GM18519 (cell line): Measurements from ENCODE around the gene DOCK4.
"Not testable (repeated sequence)": the region's sequence is repeated elsewhere in the genome, so short reads cannot be mapped to it uniquely, and the experiment has no call there.

Source experiments
- ATAC-seq: cut with Tn5 transposase; IDR thresholded peaks from one replicate; pipeline ENCODE4 v1.9.1; 2021; ENCODE audit warnings: mild to moderate bottlenecking, moderate library complexity; ENCODE audit not compliant: unreplicated experiment, low FRiP score

The DOCK4 gene, protein sequence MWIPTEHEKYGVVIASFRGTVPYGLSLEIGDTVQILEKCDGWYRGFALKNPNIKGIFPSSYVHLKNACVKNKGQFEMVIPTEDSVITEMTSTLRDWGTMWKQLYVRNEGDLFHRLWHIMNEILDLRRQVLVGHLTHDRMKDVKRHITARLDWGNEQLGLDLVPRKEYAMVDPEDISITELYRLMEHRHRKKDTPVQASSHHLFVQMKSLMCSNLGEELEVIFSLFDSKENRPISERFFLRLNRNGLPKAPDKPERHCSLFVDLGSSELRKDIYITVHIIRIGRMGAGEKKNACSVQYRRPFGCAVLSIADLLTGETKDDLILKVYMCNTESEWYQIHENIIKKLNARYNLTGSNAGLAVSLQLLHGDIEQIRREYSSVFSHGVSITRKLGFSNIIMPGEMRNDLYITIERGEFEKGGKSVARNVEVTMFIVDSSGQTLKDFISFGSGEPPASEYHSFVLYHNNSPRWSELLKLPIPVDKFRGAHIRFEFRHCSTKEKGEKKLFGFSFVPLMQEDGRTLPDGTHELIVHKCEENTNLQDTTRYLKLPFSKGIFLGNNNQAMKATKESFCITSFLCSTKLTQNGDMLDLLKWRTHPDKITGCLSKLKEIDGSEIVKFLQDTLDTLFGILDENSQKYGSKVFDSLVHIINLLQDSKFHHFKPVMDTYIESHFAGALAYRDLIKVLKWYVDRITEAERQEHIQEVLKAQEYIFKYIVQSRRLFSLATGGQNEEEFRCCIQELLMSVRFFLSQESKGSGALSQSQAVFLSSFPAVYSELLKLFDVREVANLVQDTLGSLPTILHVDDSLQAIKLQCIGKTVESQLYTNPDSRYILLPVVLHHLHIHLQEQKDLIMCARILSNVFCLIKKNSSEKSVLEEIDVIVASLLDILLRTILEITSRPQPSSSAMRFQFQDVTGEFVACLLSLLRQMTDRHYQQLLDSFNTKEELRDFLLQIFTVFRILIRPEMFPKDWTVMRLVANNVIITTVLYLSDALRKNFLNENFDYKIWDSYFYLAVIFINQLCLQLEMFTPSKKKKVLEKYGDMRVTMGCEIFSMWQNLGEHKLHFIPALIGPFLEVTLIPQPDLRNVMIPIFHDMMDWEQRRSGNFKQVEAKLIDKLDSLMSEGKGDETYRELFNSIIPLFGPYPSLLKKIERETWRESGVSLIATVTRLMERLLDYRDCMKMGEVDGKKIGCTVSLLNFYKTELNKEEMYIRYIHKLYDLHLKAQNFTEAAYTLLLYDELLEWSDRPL (N-terminal part only)

DNA sequence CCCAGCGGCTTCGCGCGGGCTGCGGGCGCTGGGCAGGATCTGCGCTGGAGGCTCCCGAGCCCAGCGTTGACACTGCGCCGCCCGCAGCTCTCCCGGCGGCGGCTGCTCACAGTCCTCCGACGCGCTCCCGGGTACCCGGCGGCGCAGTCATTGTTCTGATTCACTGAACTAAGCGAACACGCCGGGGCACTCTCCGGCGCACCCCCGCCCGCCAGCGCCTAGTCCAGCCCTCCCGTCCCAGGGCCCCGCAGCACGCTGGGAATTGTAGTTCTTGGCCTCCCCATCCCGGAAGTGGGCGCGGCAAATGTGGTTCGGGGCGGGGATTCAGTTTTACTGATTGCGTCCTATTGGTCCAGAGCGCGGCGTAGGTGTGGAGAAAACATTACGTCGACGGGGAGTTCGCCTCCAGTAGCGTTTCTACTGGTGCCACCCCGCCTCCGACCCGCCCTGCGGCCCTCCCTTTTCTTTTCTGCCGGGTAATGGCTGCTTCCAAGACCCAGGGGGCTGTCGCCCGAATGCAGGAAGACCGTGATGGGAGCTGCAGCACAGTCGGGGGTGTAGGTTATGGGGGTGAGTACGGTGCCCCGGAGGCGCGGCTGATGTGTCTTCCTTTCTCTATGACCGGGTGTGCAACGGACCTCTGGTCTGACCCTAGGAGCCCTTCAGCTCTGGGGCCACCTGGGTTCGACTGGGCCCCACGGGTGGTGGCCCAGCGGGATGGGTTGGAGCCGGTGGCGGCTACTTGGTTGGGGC is at the start of gene DOCK4, which contains the start of gene ZNF277:
Gene DOCK4 (minus strand): TSS at position 162 of the 753 bp plus-strand sequence. CDS start 261 bp downstream, outside the sequence.
Gene ZNF277 (plus strand): TSS at position 458 of the 753 bp plus-strand sequence. CDS start 22 bp downstream, at position 480.
- peak; percentile 87 for ATAC-seq

DNA sequence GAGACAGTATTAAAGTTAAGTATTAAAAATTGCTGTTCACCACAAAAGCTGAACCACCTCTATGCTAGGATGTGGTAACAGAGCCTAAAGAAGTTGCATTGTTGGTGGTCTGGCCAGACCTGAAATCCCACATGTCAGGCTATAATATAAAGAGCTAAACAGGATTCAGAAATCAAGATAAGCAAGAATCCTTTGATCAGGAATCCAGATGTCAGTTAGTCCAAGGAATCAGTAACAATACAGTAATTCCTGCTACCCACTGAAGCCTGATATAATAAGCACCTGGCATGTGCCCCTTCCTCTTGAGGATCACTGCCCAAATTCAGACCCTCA is 49.2 kb upstream of the DOCK4 start:
- no peak for ATAC-seq

DNA sequence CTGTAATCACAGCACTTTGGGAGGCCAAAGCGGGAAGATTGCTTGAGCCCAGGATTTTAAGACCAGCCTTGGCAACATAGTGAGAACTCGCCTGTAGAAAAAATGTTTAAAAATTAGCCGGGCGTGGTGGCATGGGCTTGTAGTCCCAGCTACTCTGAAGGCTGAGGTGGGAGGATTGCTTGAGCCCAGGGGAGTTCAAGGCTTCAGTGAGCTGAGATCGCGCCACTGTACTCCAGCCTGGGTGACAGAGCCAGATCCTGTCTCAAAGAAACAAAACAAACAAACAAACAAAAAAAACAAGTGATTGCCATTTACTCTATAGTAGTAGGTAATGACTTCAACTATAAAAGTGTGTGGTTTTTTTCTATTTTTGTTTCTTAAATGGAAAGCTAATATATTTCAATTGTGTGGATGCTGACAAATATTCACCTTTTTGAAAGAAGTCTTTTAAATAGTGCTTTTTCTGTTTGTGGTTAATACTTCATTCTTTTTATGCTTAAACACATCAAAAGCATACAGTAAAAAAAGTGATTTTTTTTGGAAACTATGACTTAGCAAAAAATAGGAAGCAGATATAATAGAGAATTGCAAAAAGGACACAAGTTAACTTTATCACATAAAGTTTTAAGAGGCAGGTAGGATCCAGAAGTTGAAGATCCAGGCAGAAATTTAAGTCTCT is 48.6 kb upstream of the DOCK4 start:
- no peak for ATAC-seq

DNA sequence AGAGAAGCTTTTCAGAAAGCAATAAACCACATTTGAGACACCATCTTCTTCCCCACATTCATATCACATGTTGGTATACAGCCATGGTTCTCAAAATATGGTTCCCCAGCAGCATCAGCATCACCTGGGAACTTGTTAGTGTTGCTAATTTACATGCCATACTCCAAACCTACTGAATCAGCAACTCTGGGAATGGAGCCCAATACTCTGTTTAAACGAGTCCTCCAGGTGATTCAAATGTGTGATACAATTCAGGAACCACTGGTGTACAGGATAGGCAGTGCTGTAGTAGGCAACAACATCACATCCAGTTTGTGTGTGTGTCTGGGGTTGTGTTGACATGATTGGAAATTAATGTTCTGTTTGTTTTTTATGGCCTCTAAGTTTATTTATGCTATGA is 48.0 kb upstream of the DOCK4 start:
- no peak for ATAC-seq

DNA sequence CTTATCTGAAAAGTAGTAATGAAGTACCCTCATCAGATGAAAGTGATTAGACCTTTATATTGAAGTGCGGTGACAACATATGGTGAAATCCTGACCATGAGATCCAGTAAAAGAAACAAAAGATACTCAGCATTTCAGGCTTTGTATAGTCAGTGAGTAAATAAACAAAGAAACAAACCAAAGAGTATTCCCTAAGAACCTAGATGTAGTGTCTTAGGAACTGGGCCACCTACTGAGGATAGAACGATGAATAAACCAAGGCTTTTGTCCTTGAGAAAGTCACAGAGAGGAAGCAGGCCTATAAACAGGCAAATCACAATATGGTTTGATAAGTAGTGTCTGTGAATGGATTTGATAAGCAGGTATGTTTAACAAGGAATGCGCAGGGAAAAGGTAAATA is 46.5 kb upstream of the DOCK4 start:
- no peak for ATAC-seq

DNA sequence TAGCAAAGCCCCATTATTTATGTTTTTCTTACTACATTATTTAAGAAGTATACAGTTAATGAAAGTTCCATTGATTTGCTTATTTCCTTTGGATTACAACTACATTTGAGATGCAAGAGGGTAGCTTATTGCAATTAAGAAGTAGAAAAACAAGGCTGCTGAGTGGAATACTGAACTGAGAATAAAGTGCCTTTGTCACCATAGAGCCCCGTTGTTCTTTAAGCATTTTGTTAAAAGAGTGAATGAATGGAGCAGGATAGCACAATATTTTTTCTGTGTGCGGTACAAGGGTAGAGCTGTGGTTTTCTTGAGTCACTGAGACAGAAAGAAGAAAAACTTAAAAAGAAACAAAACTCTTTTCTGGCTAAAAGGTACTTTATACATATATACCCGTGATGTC is 45.9 kb upstream of the DOCK4 start:
- ATAC-seq = no peak

DNA sequence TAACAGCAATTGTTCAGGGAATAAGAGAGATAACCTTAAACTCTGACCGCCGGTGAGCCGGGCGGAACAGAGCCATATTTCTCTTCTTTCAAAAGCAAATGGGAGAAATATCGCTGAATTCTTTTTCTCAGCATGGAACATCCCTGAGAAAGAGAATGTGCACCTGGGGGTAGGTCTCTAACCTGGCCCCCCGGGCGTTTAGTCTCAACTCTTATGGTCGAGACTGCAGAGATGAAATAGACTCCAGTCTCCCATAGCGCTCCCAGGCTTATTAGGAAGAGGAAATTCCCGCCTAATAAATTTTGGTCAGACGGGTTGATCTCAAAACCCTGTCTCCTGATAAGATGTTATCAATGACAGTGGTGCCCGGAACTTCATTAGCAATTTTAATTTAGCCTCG is 43.8 kb upstream of the DOCK4 start:
- not testable (repeated sequence) for ATAC-seq

DNA sequence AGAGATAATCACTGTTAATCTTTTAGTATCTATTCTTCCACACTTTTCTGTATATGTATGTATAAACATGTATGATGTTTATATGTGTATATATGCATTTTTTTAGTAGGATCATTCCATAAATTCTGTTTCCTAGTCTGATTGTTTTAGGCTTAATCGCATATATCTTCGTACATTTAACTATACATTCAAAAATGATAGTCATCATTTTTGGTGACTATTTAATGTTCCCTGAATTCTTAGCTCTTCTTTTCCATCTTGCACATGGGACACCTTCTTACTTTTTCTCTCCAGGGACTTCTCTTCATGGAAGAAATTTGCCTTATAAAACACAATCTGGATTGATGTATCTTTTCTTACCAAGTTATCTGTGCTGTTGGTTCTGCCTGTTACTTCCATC is 42.4 kb upstream of the DOCK4 start:
- no peak for ATAC-seq

DNA sequence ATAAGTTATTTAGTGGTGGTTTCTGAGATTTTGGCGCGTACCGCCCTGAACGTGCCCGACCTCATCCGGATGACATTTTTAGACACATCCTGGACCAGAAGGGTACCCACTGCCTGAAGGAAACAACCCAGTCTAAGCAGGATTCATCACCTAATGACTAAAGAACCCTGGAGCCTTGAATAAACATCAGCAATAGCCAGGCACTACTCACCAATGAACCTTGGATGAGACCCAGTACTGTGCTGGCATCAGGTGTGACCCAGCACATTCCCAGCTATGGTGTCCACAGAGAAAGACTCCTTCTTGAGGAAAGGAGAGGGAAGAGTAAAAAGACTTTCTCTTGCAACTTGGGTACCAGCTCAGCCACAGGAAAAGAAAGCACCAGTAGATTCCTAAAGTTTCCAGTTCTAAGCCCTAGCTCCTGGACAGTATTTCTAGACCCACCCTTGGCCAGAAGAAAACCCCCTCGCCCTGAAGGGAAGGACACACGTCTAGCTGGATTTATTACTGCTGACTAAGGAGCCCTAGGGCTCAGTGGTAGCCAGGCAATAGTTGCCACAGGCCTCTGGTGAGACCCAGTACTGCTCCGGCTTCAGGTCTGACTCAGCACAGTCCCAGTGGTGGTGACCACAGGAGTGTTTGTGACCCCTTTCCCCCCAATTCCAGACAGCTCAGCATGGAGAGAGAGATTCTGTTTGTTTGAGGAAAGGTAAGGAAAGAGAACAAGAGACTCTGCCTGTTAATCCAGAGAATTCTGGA is 32.8 kb upstream of the DOCK4 start:
- ATAC-seq = no peak

DNA sequence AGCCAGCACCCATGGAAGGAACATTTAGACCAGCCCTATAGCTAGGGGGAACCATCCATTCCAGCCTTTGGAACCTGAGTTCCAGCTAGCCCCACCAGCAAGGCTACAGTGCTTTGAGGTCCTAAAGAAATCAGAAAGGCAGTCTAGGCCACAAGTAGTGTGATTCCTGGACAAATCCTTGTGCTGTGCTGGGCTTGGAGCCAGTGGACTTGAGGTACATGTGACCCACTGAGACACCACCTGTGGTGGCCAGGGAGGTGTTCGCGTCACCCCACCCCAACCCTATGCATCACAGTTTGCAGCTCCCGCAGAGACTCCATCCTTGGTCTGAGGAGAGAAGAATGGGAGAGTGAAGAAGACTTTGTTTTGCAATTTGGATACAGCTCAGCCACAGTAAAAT is 32.1 kb upstream of the DOCK4 start:
- no peak for ATAC-seq

DNA sequence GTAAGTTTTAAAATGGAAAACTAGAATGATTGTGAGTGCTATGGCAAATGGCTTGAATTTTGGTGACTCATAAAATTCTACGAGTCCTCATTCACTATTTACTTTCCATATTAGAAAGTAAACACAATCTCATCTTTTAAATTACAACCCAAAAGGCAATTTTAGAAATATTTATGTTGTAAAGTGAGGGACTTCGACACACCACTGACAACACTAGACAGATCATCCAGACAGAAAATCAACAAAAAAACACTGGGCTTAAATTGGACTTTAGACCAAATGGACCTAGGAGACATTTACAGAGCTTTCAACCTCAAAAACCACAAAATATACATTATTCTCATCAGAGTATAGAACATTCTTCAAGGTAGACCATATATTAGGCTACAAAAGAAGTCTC is 30.4 kb upstream of the DOCK4 start:
- no peak for ATAC-seq

DNA sequence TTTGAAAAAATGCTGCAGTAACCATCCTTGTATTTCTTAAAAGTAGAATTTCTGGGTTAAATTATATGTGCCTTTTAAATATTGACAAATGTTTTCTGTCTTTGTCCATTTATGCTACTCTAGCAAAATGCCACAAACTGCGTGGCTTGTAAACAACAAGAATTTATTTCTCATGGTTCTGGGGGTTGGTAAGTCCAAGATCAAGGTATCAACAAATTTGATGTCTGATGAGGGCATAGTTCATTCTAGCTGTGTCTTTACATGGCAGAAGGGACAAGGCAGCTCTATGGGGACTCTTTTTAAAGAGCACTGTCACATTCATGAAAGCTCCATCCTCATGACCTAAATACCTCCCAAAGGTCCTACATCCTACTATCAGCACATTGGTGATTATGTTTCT is 27.9 kb upstream of the DOCK4 start:
- no peak for ATAC-seq

DNA sequence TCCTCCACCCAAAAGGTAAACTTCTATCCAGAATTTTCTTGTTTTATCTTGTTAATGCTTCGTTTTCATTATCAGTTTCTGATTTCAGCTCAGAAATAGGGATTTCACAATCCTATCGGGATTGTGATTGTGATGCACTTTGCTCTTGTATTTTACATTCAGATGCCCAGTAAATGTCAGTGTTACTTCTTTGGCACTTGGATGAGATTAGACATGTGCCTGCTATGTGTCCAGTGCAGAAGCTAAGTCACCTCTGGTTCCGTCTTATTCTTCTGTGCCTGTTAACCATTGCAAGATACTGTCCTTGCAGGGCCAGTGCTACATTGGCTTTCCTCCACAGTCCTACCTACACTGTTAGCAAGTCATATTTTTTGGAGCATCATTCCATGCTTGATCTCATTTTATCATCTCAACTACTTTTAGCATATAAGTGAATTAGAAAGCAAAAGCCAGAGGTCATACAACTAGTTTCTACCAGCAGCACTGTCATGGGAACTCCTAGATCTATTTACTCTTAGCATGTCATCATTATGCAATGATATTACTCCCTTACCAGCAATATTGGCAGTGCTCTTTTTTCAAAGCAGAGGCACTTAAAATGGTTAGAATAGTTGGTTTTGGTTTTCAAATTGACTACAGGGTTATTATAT is 27.0 kb upstream of the DOCK4 start:
- no peak for ATAC-seq

DNA sequence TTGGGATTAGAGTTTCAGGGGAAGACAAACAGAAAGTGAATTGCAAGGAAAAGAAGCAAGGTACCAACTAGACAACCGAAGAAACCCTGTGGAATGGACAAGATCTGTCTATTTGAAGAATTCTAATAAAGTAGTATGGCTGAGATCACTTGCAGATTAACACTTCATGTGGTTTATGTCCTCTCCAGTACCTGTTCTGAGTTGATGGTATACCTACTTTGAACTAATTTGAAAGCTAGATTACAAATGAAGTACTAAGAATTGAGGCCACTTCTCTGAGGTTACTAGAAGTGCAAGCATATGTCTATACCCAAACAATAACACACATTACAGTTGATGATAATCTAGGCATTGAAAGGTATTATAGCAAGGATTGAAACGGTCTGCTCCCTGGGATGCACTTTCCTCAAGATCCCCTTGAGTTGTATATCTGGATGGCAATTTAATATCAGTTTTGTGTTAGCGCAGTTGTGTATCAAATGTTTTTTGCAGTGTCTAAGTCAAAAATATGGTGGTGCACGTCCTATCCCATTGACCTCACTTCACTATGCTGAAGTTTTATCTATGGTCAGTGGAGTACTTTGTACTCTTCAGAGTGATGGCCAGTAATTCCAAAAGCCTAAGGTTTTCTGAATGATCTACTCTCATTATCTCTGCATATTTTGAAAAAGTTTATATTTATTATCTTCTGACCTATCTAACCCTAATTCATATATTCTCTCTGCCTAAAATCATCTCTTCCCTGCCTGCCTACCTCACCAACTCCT is 26.2 kb upstream of the DOCK4 start:
- ATAC-seq = no peak

DNA sequence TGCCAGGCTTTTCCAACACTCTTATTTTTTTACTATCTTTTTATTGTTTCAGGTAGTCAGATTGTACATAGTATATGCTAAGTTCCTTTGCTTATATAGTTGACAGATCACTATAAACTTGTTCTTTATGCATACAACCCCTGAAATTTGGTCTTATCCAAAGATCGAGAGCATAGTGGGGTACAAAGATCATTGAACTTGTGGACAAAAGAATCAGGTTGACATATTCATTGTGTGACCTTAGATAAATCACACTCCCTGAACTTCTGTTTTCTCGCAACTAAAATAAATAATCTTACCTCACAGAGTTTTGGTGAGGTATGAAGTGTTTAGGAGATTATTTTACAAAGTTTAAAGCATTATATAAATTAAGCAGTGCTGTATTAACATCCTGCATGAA is 22.4 kb upstream of the DOCK4 start:
- no peak for ATAC-seq

DNA sequence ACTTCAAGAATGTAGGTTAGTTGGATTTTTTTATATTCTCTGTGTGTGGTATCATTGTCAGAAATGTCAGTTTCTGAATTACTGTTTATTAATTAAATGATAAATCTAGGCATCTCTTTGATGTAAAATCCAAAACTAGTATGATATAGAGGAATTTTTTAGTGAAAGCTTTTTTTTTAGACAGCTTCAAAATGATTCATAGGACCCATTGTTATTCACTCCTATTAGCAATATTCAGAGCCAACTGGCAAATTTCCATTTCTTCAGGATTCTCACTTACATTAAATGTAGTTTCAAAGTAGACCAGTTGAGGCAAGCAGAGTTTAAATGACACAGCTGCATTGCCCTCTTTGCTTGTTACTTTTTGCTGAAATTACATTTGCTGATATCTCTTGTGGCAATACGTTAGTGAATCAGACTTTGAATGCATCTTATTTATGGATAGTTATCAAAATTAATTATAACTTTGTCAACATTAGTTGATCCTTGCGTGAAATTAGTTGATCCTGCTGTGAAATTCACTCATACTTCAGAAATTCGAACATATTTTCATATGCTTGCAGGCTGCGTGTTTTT is 20.6 kb upstream of the DOCK4 start:
- no peak for ATAC-seq

DNA sequence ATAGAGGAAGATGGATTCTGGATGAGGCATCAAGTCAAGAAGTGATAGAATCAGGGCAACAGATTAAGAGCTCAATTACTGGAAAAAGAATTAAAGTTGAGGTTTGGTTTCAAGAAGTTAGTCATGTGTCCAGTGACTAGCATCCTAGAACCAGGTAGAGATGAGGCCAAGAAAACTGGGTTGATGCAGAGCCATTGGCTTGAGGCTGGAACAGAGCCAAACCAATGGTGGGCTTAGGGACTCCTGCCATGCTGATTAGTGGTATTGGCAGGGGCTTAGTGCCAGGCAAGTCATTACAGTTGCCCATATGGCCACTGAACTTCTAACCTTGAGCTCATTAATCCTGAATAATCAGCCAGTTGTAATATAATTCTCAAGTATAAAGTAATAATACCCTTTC is 18.8 kb upstream of the DOCK4 start:
- ATAC-seq = no peak
